Activated naive CD8-positive, alpha-beta T cell (primary cell): ENCODE data around the gene FNIP1.
"Not testable (repeated sequence)": the region's sequence is repeated elsewhere in the genome, so short reads cannot be mapped to it uniquely, and the experiment has no call there.

Experiments
- H3K27ac Mint-ChIP-seq: one replicate; pipeline ENCODE4 v1.8.0; 2021; ENCODE audit warnings: mixed read lengths
- H3K27me3 Mint-ChIP-seq: one replicate; pipeline ENCODE4 v1.8.0; 2021; ENCODE audit warnings: mixed read lengths
- H3K36me3 Mint-ChIP-seq: one replicate; pipeline ENCODE4 v1.8.0; 2021; ENCODE audit warnings: mixed read lengths
- H3K4me1 Mint-ChIP-seq: one replicate; pipeline ENCODE4 v1.8.0; 2021; ENCODE audit warnings: low read depth, mixed read lengths
- H3K4me3 Mint-ChIP-seq: one replicate; pipeline ENCODE4 v1.8.0; 2021; ENCODE audit warnings: mild to moderate bottlenecking, mixed read lengths
- H3K9me3 Mint-ChIP-seq: one replicate; pipeline ENCODE4 v1.8.0; 2021; ENCODE audit warnings: low read depth, mixed read lengths

The FNIP1 gene

GRCh38 chr5:131749723-131750470 is 46.9 kb downstream of the FNIP1 start:
- Mint-ChIP-seq H3K4me1 (peaks cover 52% of the 10 kb centered on the region), H3K4me3 (no peak overlapping the region), H3K9me3 (no peaks in the 10 kb centered on the region), H3K27ac (peak overlapping the region; percentile 29), H3K27me3 (no peaks in the 10 kb centered on the region), H3K36me3 (peaks cover 5% of the 10 kb centered on the region)

DNA sequence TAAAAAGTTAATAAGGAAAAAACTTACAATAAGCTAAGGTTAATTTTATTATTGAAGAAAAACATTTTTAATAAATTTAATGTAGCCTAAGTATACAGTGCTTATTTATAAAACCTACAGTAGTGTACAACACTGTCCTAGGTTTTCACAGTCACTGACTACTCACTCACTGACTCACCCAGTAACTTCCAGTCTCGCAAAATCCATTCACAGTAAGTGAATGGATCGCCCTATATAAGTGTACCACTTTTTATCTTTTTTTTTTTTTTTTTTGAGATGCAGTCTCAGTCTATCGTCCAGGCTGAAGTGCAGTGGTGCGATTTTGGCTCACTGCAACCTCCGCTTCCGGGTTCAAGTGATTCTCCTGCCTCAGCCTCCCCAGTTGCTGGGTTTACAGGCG is 47.7 kb downstream of the FNIP1 start:
- no peak overlapping the region for H3K27ac Mint-ChIP-seq
- no peaks in the 10 kb centered on the region for H3K27me3 Mint-ChIP-seq
- peaks cover 49% of the 10 kb centered on the region for H3K4me1 Mint-ChIP-seq
- H3K4me3 Mint-ChIP-seq: no peak overlapping the region
- H3K9me3 Mint-ChIP-seq: no peaks in the 10 kb centered on the region
- peaks cover 9% of the 10 kb centered on the region for H3K36me3 Mint-ChIP-seq

DNA sequence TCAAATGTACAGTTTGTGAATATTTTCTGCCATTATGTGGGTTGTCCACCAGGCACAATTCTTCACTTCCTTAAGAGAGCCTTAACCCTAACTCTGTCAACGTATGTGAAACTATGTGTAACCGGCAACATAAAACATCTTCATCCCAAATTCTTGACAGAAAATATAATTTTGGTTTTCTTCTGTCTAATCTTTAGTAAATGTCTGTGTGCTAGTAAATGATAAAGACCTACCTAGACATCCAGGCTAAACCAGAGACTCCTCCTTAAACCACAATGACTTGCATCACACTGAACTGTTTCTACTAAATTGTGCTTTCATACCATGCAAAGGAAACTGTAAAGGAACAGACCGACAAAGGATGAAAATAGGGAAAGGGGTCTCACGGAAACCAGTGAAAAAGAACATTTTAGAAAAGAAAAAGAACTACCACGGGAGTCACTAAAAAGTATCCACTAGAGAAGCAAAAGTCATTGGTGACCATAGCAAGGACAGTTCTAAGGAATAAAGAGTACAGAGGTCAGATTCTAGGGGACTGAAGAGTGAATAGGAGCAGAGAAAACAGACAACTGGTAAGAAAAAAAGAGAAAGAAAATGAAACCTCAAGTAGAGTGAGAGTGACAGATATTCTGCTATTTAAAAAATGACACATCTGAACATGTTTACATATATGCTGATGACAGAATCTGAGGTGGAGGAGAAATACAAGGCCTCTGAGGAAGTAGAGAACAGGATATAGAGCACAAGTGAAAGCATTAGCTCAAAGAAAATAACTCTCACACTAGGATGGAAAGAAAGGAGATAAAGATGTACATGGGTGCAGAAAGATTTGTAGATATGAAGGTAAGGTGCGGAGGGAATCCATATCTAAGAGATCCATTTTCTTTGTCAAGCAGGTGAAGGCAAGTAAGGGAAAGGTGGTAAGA is 49.4 kb downstream of the FNIP1 start:
- H3K27ac Mint-ChIP-seq: peak overlapping the region; percentile 88
- H3K27me3 Mint-ChIP-seq: no peaks in the 10 kb centered on the region
- peaks cover 13% of the 10 kb centered on the region for H3K36me3 Mint-ChIP-seq
- H3K9me3 Mint-ChIP-seq: no peaks in the 10 kb centered on the region
- H3K4me1 Mint-ChIP-seq: peaks cover 46% of the 10 kb centered on the region
- H3K4me3 Mint-ChIP-seq: peak overlapping the region; percentile 65

DNA sequence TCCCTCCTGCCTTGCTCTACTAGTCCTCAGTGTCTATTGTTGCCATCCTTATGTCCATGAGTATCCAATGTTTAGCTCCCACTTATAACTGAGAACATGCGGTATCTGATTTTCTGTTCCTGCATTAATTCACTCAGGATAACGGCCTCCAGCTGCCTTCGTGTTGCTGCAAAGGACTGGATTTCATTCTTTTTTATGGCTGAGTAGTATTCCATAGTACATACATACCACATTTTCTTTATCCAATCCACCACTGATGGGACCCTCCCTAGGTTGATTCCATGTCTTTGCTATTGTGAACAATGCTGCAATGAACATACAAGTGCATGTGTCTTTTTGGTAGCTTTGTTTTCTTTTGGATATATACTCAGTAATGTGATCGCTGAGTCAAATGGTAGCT is 50.4 kb downstream of the FNIP1 start:
- H3K27me3 Mint-ChIP-seq: no peaks in the 10 kb centered on the region
- peak overlapping the region; percentile 88 for H3K27ac Mint-ChIP-seq
- H3K9me3 Mint-ChIP-seq: no peaks in the 10 kb centered on the region
- no peak overlapping the region for H3K4me3 Mint-ChIP-seq
- peaks cover 44% of the 10 kb centered on the region for H3K4me1 Mint-ChIP-seq
- H3K36me3 Mint-ChIP-seq: peaks cover 14% of the 10 kb centered on the region

DNA sequence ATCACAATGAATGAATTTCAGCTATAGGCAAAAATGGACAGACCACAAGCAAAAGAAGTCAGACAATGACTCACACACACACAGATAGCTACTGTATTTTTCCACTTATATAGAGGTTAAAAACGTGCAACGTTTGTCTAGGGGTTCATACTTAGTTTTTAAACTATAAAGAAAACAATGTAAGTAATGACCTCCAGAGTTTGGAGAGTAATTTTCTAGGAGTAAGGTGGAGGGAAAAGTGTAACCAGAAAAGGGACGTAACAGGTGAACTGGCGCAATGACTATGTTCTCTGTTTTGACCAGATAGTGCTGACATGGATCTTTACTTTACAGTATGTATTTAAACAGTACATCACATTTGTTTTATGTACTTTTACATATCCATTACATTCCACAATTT is 51.1 kb downstream of the FNIP1 start:
- Mint-ChIP-seq H3K4me1 (peaks cover 40% of the 10 kb centered on the region), H3K27me3 (no peaks in the 10 kb centered on the region), H3K4me3 (no peak overlapping the region), H3K36me3 (peaks cover 16% of the 10 kb centered on the region), H3K27ac (no peak overlapping the region), H3K9me3 (no peaks in the 10 kb centered on the region)

DNA sequence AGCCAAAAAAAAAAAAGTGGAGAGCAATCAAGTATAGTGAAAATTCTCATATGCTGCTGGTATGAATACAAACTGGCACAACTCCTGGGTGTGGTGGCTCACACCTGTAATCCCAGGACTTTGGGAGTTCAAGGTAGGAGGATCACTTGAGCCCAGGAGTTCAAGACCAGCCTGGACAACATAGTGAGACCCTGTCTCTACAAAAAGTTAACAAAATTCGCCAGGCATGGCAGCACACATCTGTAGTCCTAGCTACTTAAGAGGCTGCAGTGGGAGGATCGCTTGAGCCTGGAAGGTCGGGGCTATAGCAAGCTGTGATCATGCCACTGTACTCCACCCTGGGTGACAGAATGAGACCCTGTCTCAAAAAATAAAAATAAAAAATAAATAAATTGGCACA is 51.7 kb downstream of the FNIP1 start:
- Mint-ChIP-seq H3K4me1 (peaks cover 38% of the 10 kb centered on the region), H3K27ac (no peak overlapping the region), H3K27me3 (no peaks in the 10 kb centered on the region), H3K4me3 (no peak overlapping the region), H3K9me3 (no peaks in the 10 kb centered on the region), H3K36me3 (peaks cover 20% of the 10 kb centered on the region)

- Mint-ChIP-seq H3K4me1 (peaks cover 4% of the 10 kb centered on the region), H3K36me3 (peaks cover 33% of the 10 kb centered on the region), H3K27me3 (no peaks in the 10 kb centered on the region), H3K4me3 (no peak overlapping the region), H3K9me3 (no peaks in the 10 kb centered on the region), H3K27ac (no peak overlapping the region)
Observed at GRCh38 chr5:131740477-131740876, 56.3 kb downstream of the FNIP1 start.

GRCh38 chr5:131735393-131735792 is 61.4 kb downstream of the FNIP1 start:
- Mint-ChIP-seq H3K27me3 (no peaks in the 10 kb centered on the region), H3K27ac (no peak overlapping the region), H3K9me3 (no peaks in the 10 kb centered on the region), H3K4me3 (no peak overlapping the region), H3K36me3 (peaks cover 29% of the 10 kb centered on the region), H3K4me1 (peaks cover 1% of the 10 kb centered on the region)

- H3K4me1 Mint-ChIP-seq, H3K27me3 Mint-ChIP-seq, H3K9me3 Mint-ChIP-seq, H3K4me3 Mint-ChIP-seq: not testable (repeated sequence)
- Mint-ChIP-seq H3K36me3 (peaks cover 27% of the 10 kb centered on the region), H3K27ac (peak overlapping the region; percentile 34)
Observed at GRCh38 chr5:131734939-131735338, 61.9 kb downstream of the FNIP1 start.

GRCh38 chr5:131729292-131729691 is 67.5 kb downstream of the FNIP1 start:
- not testable (repeated sequence) for H3K4me1 Mint-ChIP-seq, H3K27me3 Mint-ChIP-seq, H3K27ac Mint-ChIP-seq, H3K9me3 Mint-ChIP-seq, H3K4me3 Mint-ChIP-seq
- peaks cover 36% of the 10 kb centered on the region for H3K36me3 Mint-ChIP-seq

- H3K27ac Mint-ChIP-seq, H3K9me3 Mint-ChIP-seq, H3K4me3 Mint-ChIP-seq, H3K27me3 Mint-ChIP-seq, H3K4me1 Mint-ChIP-seq: not testable (repeated sequence)
- H3K36me3 Mint-ChIP-seq: peaks cover 45% of the 10 kb centered on the region
Observed at GRCh38 chr5:131724089-131724488, 72.7 kb downstream of the FNIP1 start.

GRCh38 chr5:131720714-131721113 is 76.1 kb downstream of the FNIP1 start:
- Mint-ChIP-seq H3K27ac (no peak overlapping the region), H3K36me3 (peaks cover 35% of the 10 kb centered on the region), H3K27me3 (no peaks in the 10 kb centered on the region), H3K4me1 (peaks cover 3% of the 10 kb centered on the region), H3K4me3 (no peak overlapping the region), H3K9me3 (peaks cover 4% of the 10 kb centered on the region)

- H3K4me3 Mint-ChIP-seq: no peak overlapping the region
- H3K27ac Mint-ChIP-seq: no peak overlapping the region
- H3K36me3 Mint-ChIP-seq: peaks cover 37% of the 10 kb centered on the region
- peaks cover 4% of the 10 kb centered on the region for H3K9me3 Mint-ChIP-seq
- H3K27me3 Mint-ChIP-seq: no peaks in the 10 kb centered on the region
- H3K4me1 Mint-ChIP-seq: peaks cover 3% of the 10 kb centered on the region
Observed at GRCh38 chr5:131719564-131719963, 77.3 kb downstream of the FNIP1 start.

- peaks cover 41% of the 10 kb centered on the region for H3K36me3 Mint-ChIP-seq
- peaks cover 3% of the 10 kb centered on the region for H3K4me1 Mint-ChIP-seq
- H3K27me3 Mint-ChIP-seq: no peaks in the 10 kb centered on the region
- H3K27ac Mint-ChIP-seq: no peak overlapping the region
- H3K9me3 Mint-ChIP-seq: peaks cover 4% of the 10 kb centered on the region
- H3K4me3 Mint-ChIP-seq: no peak overlapping the region
Observed at GRCh38 chr5:131718487-131719014, 78.3 kb downstream of the FNIP1 start.

DNA sequence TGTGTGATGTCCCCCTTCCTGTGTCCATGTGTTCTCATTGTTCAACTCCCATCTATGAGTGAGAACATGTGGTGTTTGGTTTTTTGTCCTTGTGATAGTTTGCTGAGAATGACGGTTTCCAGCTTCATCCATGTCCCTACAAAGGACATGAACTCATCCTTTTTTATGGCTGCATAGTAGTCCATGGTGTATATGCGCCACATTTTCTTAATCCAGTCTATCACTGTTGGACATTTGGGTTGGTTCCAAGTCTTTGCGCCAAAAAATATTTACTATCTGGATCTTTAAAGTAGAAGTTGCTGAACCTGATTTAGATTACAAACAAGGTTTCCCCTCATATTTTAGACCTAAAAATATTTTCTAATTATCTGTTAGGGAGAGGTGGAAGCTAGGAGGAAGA is 79.7 kb downstream of the FNIP1 start:
- not testable (repeated sequence) for H3K9me3 Mint-ChIP-seq, H3K4me3 Mint-ChIP-seq, H3K4me1 Mint-ChIP-seq, H3K27me3 Mint-ChIP-seq, H3K27ac Mint-ChIP-seq
- peaks cover 45% of the 10 kb centered on the region for H3K36me3 Mint-ChIP-seq
